OCI-LY1 (cell line): Measurements from ENCODE around the gene CHCHD6.

Source experiments
- EZH2 ChIP-seq: fragments of 200-600 bp; sonication (generic), shearing (Covaris generic); IDR thresholded peaks from 2 replicates; pipeline ENCODE4 v1.8.0; 2017; ENCODE audit warnings: borderline replicate concordance, mixed run types, mild to moderate bottlenecking, antibody characterized with exemption, low read length, moderate library complexity, mixed read lengths
- TF ChIP-seq, protein P1 (sequence below): fragments of 200-600 bp; sonication (generic), shearing (Covaris generic); IDR thresholded peaks from 2 replicates; pipeline ENCODE4 v1.5.1; 2017; ENCODE audit warnings: mild to moderate bottlenecking, antibody characterized with exemption, low read length, moderate library complexity, mixed read lengths

DNA sequence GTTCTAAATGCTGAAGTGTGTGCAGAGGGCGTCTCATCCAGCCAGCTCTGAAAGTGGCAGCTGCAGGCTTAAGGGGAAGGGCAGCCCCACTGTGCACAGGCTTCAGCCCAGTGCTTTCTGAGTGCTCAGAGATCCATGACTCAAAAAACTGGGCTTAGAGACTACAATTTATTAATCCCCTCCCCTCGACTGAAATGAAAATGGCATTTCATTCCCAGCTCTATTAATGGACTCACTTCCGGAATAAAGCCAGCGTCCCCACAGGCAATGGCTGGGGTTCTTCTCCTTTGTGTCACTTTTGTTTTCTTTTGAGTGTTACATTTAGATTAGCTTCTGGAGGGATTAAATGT lies 223.3 kb downstream of the CHCHD6 start:
- TF ChIP-seq, protein P1, sequence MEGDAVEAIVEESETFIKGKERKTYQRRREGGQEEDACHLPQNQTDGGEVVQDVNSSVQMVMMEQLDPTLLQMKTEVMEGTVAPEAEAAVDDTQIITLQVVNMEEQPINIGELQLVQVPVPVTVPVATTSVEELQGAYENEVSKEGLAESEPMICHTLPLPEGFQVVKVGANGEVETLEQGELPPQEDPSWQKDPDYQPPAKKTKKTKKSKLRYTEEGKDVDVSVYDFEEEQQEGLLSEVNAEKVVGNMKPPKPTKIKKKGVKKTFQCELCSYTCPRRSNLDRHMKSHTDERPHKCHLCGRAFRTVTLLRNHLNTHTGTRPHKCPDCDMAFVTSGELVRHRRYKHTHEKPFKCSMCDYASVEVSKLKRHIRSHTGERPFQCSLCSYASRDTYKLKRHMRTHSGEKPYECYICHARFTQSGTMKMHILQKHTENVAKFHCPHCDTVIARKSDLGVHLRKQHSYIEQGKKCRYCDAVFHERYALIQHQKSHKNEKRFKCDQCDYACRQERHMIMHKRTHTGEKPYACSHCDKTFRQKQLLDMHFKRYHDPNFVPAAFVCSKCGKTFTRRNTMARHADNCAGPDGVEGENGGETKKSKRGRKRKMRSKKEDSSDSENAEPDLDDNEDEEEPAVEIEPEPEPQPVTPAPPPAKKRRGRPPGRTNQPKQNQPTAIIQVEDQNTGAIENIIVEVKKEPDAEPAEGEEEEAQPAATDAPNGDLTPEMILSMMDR, result no peak
- no peak for TF ChIP-seq EZH2
